ENCODE data around the gene EPS8L2. TPM values are rescaled to one million over a fixed set of nuclear protein-coding genes. Genes with fewer than 3 reads are reported as not detected.

The EPS8L2 gene
- polyA plus RNA-seq, 1 experiment, result 11.0 TPM

DNA sequence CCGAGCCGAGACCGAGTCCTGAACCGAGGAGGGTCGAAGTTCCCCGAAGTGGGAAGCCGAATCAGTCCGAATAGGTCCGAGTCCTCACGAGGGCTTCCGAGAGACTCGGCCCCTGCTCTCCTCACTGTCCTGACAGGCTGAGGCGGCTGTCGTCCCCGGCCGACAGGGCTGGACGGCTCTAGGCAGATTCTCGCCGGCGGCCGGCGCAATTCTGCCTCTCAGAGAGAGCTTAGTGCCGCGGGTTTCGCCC lies 10.8 kb upstream of the EPS8L2 start:
- no peak for DNase-seq (ENCODE audit: low read depth, low spot score)
- POLR2A ChIA-PET, result interaction anchor here (1.0 to 2.4 kb wide), 8 partner anchors 11 to 120 kb away, joined by 3 to 11 read pairs (median 10); partner anchors contain the start of genes EPS8L2 and TALDO1
- Histone ChIP-seq H3K4me3 (ENCODE audit: low read depth, low read length) (peak overlapping the region; percentile 79), H3K27ac (ENCODE audit: low read depth, low read length) (peak overlapping the region; percentile 100), H3K9me3 (ENCODE audit: control insufficient read depth, insufficient read depth, low read length) (no peaks in the 10 kb centered on the region; the same call in 1 of the 2 replicates), H3K27me3 (ENCODE audit: control insufficient read depth, insufficient read depth, low read length) (no peaks in the 10 kb centered on the region)
- TF ChIP-seq, protein P1, sequence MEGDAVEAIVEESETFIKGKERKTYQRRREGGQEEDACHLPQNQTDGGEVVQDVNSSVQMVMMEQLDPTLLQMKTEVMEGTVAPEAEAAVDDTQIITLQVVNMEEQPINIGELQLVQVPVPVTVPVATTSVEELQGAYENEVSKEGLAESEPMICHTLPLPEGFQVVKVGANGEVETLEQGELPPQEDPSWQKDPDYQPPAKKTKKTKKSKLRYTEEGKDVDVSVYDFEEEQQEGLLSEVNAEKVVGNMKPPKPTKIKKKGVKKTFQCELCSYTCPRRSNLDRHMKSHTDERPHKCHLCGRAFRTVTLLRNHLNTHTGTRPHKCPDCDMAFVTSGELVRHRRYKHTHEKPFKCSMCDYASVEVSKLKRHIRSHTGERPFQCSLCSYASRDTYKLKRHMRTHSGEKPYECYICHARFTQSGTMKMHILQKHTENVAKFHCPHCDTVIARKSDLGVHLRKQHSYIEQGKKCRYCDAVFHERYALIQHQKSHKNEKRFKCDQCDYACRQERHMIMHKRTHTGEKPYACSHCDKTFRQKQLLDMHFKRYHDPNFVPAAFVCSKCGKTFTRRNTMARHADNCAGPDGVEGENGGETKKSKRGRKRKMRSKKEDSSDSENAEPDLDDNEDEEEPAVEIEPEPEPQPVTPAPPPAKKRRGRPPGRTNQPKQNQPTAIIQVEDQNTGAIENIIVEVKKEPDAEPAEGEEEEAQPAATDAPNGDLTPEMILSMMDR (IDR thresholded peaks at IDR 0.05; ENCODE audit: low read depth, low read length), result no peak
- CTCF ChIA-PET, result interaction anchor here (1.0 kb wide), 1 partner anchor 31 kb away, joined by 4 read pairs; no protein-coding TSS in a partner anchor

DNA sequence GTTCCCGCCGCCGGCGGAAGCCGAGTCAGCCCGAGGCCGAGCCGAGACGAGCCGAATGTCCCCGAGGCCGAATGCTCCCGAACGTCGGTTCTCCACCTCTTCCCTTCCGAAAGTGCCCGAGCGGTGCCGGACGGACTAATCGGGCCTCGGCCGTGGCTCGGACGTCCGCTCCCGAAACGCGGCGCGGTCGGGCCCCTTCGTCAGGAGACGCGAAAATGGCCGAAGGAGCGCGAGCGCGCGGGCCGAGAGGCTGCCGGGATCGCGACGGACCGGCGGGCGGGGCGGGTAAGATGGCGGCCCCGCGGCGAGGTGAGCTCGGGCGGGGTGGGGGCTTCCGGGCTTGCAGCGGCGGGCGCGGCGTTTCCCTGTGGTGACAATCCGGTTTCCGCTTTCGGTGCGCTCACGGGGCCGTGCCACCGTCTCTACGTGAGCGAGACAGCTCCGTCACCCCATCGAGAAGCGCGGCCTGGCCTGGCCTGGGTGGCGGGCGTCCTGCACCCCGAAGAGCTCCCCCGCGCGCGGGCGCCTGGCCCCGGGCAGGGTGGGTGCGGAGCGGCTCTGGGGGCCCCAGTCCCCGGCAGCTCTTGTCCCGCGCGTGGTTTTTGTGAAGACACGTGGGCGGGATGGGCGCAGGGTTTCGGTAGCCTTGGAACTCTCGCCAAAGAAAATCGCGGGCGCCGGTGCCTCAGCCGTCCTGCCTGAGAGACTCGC lies 10.3 kb upstream of the EPS8L2 start, which contains the start of gene TMEM80:
TSS of gene TMEM80 (plus strand) at position 279 of the 711 bp plus-strand sequence. CDS start at position 291, 12 bp downstream.
- DNase-seq (ENCODE audit: low read depth, low spot score), result peak; percentile 93
- H3K27ac ChIP-seq (ENCODE audit: low read depth, low read length), result peak within 1 kb of the TSS; percentile 100
- H3K4me3 ChIP-seq (ENCODE audit: low read depth, low read length), result peak within 1 kb of the TSS; percentile 79
- TF ChIP-seq, protein P1 (IDR thresholded peaks at IDR 0.05; ENCODE audit: low read depth, low read length), result no peak
- H3K27me3 ChIP-seq (ENCODE audit: control insufficient read depth, insufficient read depth, low read length), result no peaks in the 10 kb centered on the region
- no peaks in the 10 kb centered on the region; the same call in 1 of the 2 replicates for H3K9me3 ChIP-seq (ENCODE audit: control insufficient read depth, insufficient read depth, low read length)
- ChIA-PET CTCF (interaction anchor here (1.0 to 5.5 kb wide), 2 partner anchors 27 to 31 kb away, joined by 4 to 23 read pairs; no protein-coding TSS in a partner anchor), POLR2A (interaction anchor here (1.0 to 2.4 kb wide), 8 partner anchors 11 to 120 kb away, joined by 3 to 11 read pairs (median 10); partner anchors contain the start of genes EPS8L2 and TALDO1)

DNA sequence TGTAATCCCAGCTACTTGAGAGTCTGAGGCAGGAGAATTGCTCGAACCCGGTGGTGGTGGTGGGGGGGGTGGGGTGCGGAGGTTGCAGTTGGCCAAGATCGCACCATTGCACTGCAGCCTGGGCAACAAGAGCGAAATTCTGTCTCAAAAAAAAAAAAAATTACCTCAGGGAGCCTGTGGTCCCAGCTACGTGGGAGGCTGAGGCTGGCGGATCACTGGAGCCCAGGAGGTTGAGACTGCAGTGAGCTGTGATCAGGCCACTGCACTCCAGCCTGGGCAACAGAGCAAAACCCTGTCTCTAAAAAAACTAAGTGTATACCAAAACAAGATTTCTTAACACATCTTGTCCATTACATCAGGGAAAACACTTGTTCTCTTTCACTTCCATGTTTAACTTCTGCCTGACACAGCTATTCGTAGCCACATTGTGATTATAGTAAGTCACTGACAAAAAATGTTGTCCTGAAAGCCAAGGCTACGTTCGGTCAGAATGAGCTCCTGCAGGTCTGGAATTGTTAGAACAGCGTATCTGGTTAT lies 9.0 kb upstream of the EPS8L2 start:
- peak overlapping the region; percentile 85 for H3K27ac ChIP-seq (ENCODE audit: low read depth, low read length)
- POLR2A ChIA-PET, result interaction anchor here (0.9 to 2.2 kb wide), 3 partner anchors 9 to 55 kb away, joined by 3 to 10 read pairs (median 3); partner anchors contain the start of gene EPS8L2
- peak overlapping the region; percentile 79; the same call in 1 of the 2 replicates for H3K4me3 ChIP-seq (ENCODE audit: low read depth, low read length)

DNA sequence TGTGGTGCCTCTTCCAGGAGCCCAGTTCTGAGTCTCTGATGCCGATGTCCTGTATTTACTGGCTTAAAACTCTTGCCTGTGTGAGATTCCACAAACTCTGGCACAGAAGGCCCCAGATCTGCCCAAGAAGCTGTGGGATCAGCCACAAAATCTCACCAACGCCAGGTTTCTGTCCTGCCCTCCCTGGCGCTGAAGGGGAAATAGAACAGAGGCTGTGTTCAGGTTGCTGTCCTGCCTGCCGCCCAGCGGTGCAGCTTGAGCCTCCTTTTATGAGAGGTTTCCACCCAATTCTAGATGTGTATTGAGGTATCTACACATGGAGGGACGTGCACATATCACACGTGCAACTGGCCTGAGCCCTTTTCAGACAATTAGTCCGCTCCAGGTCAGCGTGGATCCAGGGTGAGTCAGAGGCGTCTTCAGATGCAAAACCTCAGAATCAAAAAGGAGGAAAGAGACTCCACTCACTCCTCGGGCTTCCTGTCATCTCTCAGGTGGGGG lies 8.2 kb upstream of the EPS8L2 start:
- Histone ChIP-seq H3K27me3 (ENCODE audit: control insufficient read depth, insufficient read depth, low read length) (no peaks in the 10 kb centered on the region), H3K27ac (ENCODE audit: low read depth, low read length) (peak overlapping the region; percentile 85), H3K4me3 (ENCODE audit: low read depth, low read length) (no peak overlapping the region), H3K9me3 (ENCODE audit: control insufficient read depth, insufficient read depth, low read length) (no peaks in the 10 kb centered on the region; the same call in 1 of the 2 replicates)
- DNase-seq (ENCODE audit: low read depth, low spot score), result no peak
- TF ChIP-seq, protein P1 (IDR thresholded peaks at IDR 0.05; ENCODE audit: low read depth, low read length), result no peak
- ChIA-PET CTCF (interaction anchor here (5.5 kb wide), 1 partner anchor 25 kb away, joined by 23 read pairs; no protein-coding TSS in a partner anchor), POLR2A (interaction anchor here (1.0 kb wide), 1 partner anchor 8 kb away, joined by 3 read pairs; the partner anchor contains the start of gene EPS8L2)

More for the DNA sequence above, 9.0 kb upstream of the EPS8L2 start:
- peak; percentile 65 for DNase-seq (ENCODE audit: low read depth, low spot score)
- no peaks in the 10 kb centered on the region; the same call in 1 of the 2 replicates for H3K9me3 ChIP-seq (ENCODE audit: control insufficient read depth, insufficient read depth, low read length)
- H3K27me3 ChIP-seq (ENCODE audit: control insufficient read depth, insufficient read depth, low read length), result no peaks in the 10 kb centered on the region
- CTCF ChIA-PET, result interaction anchor here (0.6 to 5.5 kb wide), 2 partner anchors 16 to 26 kb away, joined by 3 to 23 read pairs; no protein-coding TSS in a partner anchor
- TF ChIP-seq, protein P1 (IDR thresholded peaks at IDR 0.05; ENCODE audit: low read depth, low read length), result no peak
